Heart right ventricle (tissue), 16 donors: ENCODE measurements around the gene MSH2. TPM values are rescaled to one million over a fixed set of nuclear protein-coding genes. Genes with fewer than 3 reads are reported as not detected.
A peak's percentile ranks its signal among the peaks of the same experiment; 100 is the strongest.

ENCODE experiments used
- ATAC-seq, 8 donors: fragments of 200-7000 bp; cut with Tn5 transposase; one replicate each; pipeline ENCODE4 v1.9.1; 2020; ENCODE audit warnings: mild to moderate bottlenecking in 8 of 8, moderate library complexity in 8 of 8, moderate number of reproducible peaks in 1 of 8
- DNase-seq, 2 donors: peaks; one replicate each; pipeline ENCODE4 v3.0.0-alpha.2; 2020
- H3K27ac ChIP-seq, 10 donors: fragments of 200-600 bp; sonication (generic) in 2 of 10; one replicate each; pipeline versions ENCODE4 v1.5.0 to v1.8.0; 2020 to 2022; ENCODE audit warnings: mild to moderate bottlenecking in 3 of 10
- H3K27me3 ChIP-seq, 7 donors: fragments of 200-600 bp; one replicate each; pipeline ENCODE4 v1.8.0; 2021 to 2022; ENCODE audit warnings: mild to moderate bottlenecking in 2 of 7
- H3K36me3 ChIP-seq, 9 donors: fragments of 200-600 bp; sonication (generic) in 1 of 9; one replicate each; pipeline versions ENCODE4 v1.5.0 to v1.8.0; 2020 to 2022; ENCODE audit warnings: mild to moderate bottlenecking in 2 of 9
- H3K4me1 ChIP-seq, 9 donors: fragments of 200-600 bp; sonication (generic) in 1 of 9; one replicate each; pipeline versions ENCODE4 v1.5.0 to v1.8.0; 2020 to 2022; ENCODE audit warnings: mild to moderate bottlenecking in 4 of 9
- H3K4me3 ChIP-seq, 10 donors: fragments of 200-600 bp; sonication (generic) in 2 of 10; one replicate each; pipeline versions ENCODE4 v1.5.0 to v1.8.0; 2020 to 2022; ENCODE audit warnings: mild to moderate bottlenecking in 7 of 10, moderate library complexity in 2 of 10
- H3K9me3 ChIP-seq, 11 donors: fragments of 200-600 bp in 10 of 11; sonication (generic) in 2 of 11; one replicate each; pipeline versions ENCODE4 v1.5.0 to v1.8.0; 2013 to 2022; ENCODE audit warnings: mild to moderate bottlenecking in 2 of 11, control low read depth in 1 of 11, moderate library complexity in 1 of 11
- WGBS, 2 donors: extraction: QIAGEN DNeasy Blood & Tissue Kit; methylation state at CpG; one replicate each; pipeline ENCODE4 v1.1.7; 2013; ENCODE audit warnings: inconsistent platforms in 1 of 2; 5-methylcytosine and 5-hydroxymethylcytosine counted together
- intact Hi-C, 10 donors: fragments of 100-400 bp; cut with DNase I; formaldehyde crosslinking; loops; one replicate each; pipeline versions ENCODE4 v1.11.1 to v1.14.2; 2022
- polyA plus RNA-seq, 2 donors: library from polyadenylated mRNA; stranded (reverse); fragments of 200-250 nt; gene quantifications; one replicate each; pipeline ENCODE4 v1.2.3, GENCODE V29; 2013
- total RNA-seq, 10 donors: library from RNA; stranded (reverse); fragmentation: NEBNext Ultra II Directional in 3 of 10; extraction: Animal tissue kit (Norgen Biotek cat#: 25700) in 3 of 10; gene quantifications; one replicate each; pipeline versions ENCODE4 v1.2.1 to v1.2.4, GENCODE V29; 2021 to 2023
- TF ChIP-seq, protein P1 (sequence below), 9 donors: fragments of 200-600 bp; sonication (generic) in 2 of 9; IDR thresholded peaks; one replicate each; pipeline versions ENCODE4 v1.5.0 to v1.8.0; 2021 to 2022; ENCODE audit warnings: antibody characterized with exemption in 9 of 9, mild to moderate bottlenecking in 5 of 9, moderate library complexity in 1 of 9
- donor health status: Arrhythmogenic right ventricular cardiomyopathy.
- donor health status: ischemic (EF 13 %, LVEDD 7.1; RV severe dilation, severe dysfunction).
- donor health status: healthy with polysubstance abuse.
- donor health status: DM: no; HTN: yes; CAD: no.
- donor health status: DM: no; HTN: no; CAD: no.
- donor health status: ischemic (EF 25% LVEDD 6.9; RV normal size, moderate dysfunction).
- donor health status: ischemic (EF 25% LVEDD 5.7; RV mildly dilated, moderate dysfunction).
- donor health status: healthy.
- donor health status: DM: yes; HTN: yes; CAD: no.
- donor health status: Ischemic cardiomyopathy.
- donor health status: ischemic (EF 35%, LVEDD 5.7; RV mildly dilated, moderate dysfunction).
- donor health status: nonischemic (EF 11% LVEDD 7.7; RV severe dilation, severe dysfunction).
- donor health status: DM: yes; HTN: yes; CAD: no.
- donor health status: PGD.
- donor health status: ischemic (EF 29% LVEDD 5.4; RV normal size, mild dysfunction).
- donor health status: nonischemic (EF 23%, LVEDD 6.1; RV moderate dilation, normal function).

The MSH2 gene
- total and polyA plus RNA-seq, 12 donors, result 4.3 to 18.9 (median 15.9) TPM

DNA sequence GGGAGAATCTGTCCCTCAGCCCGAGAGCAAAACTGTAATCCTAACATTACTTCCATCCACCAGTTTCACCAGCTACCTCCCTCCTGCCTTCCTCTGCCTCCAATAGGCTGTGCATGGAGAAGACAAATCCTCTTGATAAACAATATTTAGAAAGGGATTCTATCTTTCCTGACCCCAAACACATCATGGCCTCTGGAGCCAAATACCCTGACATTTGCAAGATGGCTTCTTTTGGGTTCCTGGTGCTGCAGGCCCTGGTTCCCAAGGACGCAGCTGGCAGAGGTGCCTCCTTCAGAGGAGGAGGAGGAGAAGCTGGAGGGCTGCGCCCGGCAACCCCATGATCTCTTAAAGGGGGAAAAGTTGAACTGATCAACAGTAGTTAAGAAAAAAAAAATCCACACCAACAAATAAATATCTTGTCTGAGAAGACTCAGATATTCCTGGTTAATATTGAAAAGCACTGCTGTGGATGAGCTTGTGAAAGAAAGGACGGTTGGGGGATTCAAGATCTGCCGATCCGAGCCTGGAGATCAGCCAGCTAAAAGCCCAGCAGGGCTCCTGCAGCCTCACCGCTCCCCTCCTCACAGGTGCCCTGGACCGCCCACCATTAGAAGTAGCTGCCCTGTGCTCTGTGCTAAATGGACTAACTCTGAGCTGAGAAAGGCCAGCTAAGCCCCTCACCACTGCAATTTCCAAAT lies 116.8 kb downstream of the MSH2 start:
- Histone ChIP-seq H3K9me3 (no peaks in the 10 kb centered on the region), H3K4me1 (peaks cover 0 to 15% (median 3%) of the 10 kb centered on the region in 9 donors), H3K27ac (no peak overlapping the region), H3K36me3 (no peaks in the 10 kb centered on the region), H3K27me3 (peaks cover 0 to 19% (median 7%) of the 10 kb centered on the region in 7 donors), H3K4me3 (no peak overlapping the region)
- intact Hi-C loops, result loop anchor here in 2 of 10 donors (5.0 to 10.0 kb wide), 2 partner anchors 245 to 413 kb away; no protein-coding TSS in a partner anchor
- WGBS, 2 donors, result 85 to 88% methylated on average over 9 of the region's 9 CpGs
- ATAC-seq (no peak), DNase-seq (no peak)
- TF ChIP-seq, protein P1, sequence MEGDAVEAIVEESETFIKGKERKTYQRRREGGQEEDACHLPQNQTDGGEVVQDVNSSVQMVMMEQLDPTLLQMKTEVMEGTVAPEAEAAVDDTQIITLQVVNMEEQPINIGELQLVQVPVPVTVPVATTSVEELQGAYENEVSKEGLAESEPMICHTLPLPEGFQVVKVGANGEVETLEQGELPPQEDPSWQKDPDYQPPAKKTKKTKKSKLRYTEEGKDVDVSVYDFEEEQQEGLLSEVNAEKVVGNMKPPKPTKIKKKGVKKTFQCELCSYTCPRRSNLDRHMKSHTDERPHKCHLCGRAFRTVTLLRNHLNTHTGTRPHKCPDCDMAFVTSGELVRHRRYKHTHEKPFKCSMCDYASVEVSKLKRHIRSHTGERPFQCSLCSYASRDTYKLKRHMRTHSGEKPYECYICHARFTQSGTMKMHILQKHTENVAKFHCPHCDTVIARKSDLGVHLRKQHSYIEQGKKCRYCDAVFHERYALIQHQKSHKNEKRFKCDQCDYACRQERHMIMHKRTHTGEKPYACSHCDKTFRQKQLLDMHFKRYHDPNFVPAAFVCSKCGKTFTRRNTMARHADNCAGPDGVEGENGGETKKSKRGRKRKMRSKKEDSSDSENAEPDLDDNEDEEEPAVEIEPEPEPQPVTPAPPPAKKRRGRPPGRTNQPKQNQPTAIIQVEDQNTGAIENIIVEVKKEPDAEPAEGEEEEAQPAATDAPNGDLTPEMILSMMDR (IDR thresholded peaks at IDR 0.05), result no peak

DNA sequence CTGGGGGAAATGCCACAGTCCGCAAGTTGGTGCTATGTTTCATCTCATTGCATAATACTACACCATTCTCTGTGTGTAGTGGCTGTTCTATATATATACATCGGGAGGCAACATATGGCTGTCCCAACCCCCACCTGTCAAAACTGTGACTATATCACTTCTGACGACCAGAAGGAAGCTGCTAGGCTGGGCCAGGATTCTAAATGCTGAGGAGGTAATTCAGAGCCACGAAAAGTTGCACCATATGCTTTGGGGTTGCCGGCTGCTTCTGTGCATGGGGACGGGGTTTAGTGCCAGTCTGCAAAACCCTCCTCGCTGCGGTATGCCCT lies 117.3 kb downstream of the MSH2 start:
- H3K4me1 ChIP-seq, result peaks cover 0 to 15% (median 3%) of the 10 kb centered on the region in 9 donors
- peaks cover 0 to 19% (median 7%) of the 10 kb centered on the region in 7 donors for H3K27me3 ChIP-seq
- 42 to 52% methylated on average over 8 of the region's 8 CpGs for WGBS, 2 donors
- TF ChIP-seq, protein P1 (IDR thresholded peaks at IDR 0.05), result no peak
- no peaks in the 10 kb centered on the region for H3K9me3 ChIP-seq
- intact Hi-C loops, result loop anchor here in 1 of 10 donors (10.0 kb wide), 1 partner anchor 245 kb away; no protein-coding TSS in a partner anchor
- DNase-seq (no peak), ATAC-seq (no peak)
- peak overlapping the region in 3 of 10 donors; percentile 50 to 59 (median 54) for H3K4me3 ChIP-seq
- H3K27ac ChIP-seq, result peak overlapping the region in 1 of 10 donors; percentile 55
- no peaks in the 10 kb centered on the region for H3K36me3 ChIP-seq

DNA sequence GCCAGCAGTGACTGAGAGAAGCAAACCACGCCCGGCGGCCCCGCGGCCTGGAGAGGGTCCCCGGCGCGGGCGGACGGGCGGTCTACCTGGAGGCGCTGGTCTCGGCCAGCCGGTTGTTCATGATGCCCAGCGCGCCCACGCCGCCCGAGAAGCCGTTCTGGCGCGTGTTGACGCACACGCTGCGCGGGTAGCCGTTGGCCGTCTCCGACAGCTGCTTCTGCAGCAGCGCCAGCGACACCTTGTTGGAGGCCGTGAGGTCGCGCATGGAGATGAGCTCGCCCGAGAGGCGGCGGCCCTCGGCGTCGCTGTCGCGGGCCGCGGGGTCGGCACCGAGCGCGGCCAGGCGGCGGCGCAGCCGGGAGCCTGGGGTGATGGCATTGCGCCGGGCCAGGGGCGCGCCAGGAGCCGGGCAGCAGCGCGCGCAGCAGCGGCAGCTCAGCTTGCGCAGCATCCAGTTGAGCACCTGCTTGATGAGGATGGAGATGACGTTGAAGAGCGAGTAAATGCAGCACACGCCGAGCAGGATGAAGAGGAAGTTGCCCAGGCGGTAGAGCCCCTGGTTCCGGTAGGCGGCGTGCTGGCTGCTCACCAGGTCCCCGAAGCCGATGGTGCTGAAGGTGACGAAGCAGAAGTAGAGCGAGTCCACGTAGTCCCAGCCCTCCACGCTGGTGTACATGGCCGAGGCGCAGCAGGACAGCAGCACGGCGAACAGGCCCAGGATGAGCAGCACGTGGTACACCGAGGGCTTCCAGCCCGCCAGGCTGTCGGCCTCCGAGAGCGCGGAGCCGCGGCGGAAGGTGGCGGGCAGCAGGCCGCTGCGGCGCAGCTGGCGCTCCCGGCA lies 118.1 kb downstream of the MSH2 start:
- H3K9me3 ChIP-seq, result no peaks in the 10 kb centered on the region
- H3K36me3 ChIP-seq, result no peaks in the 10 kb centered on the region
- H3K4me1 ChIP-seq, result peaks cover 0 to 15% (median 3%) of the 10 kb centered on the region in 9 donors
- intact Hi-C loops, result loop anchor here in 1 of 10 donors (10.0 kb wide), 1 partner anchor 244 kb away; no protein-coding TSS in a partner anchor
- TF ChIP-seq, protein P1 (IDR thresholded peaks at IDR 0.05), result peak in 4 of 9 donors; percentile 26 to 39 (median 32)
- ATAC-seq (peak; percentile 53 to 80 (median 72)), DNase-seq (peak; percentile 29 to 51)
- H3K27ac ChIP-seq, result peak overlapping the region in 1 of 10 donors; percentile 76
- peak overlapping the region in 9 of 10 donors; percentile 24 to 59 (median 46) for H3K4me3 ChIP-seq
- peaks cover 0 to 19% (median 7%) of the 10 kb centered on the region in 7 donors for H3K27me3 ChIP-seq
- 2 to 3% methylated on average over 96 to 97 of the region's 97 CpGs for WGBS, 2 donors

DNA sequence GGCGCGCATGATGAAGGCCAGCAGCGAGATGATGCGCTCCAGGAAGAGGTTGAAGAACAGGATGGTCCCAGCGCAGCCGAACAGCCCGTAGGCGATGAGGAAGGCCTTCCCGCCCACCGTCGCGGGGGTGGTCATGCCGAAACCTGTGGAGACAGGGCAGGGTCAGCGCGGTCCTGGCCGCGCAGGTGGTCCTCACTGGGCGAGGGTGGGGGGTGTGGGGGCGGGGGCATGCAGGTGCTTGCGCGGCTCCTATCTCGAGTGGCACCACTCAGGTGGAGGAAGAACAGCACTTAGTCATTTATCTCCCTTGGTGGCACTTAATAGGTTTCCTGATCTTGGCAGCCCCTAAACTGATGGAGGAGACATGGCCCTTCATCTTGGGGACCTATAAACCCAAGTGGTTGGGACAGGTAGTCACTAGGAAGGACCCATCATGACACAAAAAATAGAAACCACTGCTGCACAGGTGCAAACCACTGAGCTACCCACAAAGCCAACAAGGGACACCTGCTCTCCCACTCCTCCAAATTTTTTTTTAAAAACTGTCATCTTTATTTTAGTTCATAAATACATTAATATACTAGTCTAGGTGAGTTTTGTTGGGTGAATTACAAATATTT lies 118.8 kb downstream of the MSH2 start:
- WGBS, 2 donors, result 16 to 20% methylated on average over 22 of the region's 22 CpGs
- Histone ChIP-seq H3K4me3 (peak overlapping the region in 9 of 10 donors; percentile 24 to 59 (median 46)), H3K4me1 (peaks cover 0 to 15% (median 3%) of the 10 kb centered on the region in 9 donors), H3K27me3 (peaks cover 0 to 19% (median 7%) of the 10 kb centered on the region in 7 donors), H3K27ac (peak overlapping the region in 1 of 10 donors; percentile 76), H3K36me3 (no peaks in the 10 kb centered on the region), H3K9me3 (no peaks in the 10 kb centered on the region)
- TF ChIP-seq, protein P1 (IDR thresholded peaks at IDR 0.05), result no peak
- intact Hi-C loops, result loop anchor here in 1 of 10 donors (10.0 kb wide), 1 partner anchor 243 kb away; no protein-coding TSS in a partner anchor
- ATAC-seq (no peak), DNase-seq (no peak)
